Body of pancreas (tissue), 4 donors: Measurements from ENCODE around the gene NDUFV3. TPM values are rescaled to one million over a fixed set of nuclear protein-coding genes. Genes with fewer than 3 reads are reported as not detected.
"Not testable (repeated sequence)": the region's sequence is repeated elsewhere in the genome, so short reads cannot be mapped to it uniquely, and the experiment has no call there.

Experiments
- ATAC-seq: fragments of 150-250 bp; one replicate; pipeline ENCODE4 v1.9.1; 2016
- DNase-seq, 4 donors: peaks; one replicate each; pipeline ENCODE4 v3.0.0-alpha.2; 2019
- H3K27ac ChIP-seq, 4 donors: fragments of 200-600 bp; sonication (generic); 1 replicate in 3 of 4; 2 replicates in 1 of 4; pipeline versions ENCODE4 v1.5.1 to v1.6.1; 2016 to 2019; ENCODE audit warnings: mild to moderate bottlenecking in 1 of 4, mixed read lengths in 1 of 4, moderate library complexity in 1 of 4
- H3K27me3 ChIP-seq, 2 donors: fragments of 200-600 bp; sonication (generic); one replicate each; pipeline ENCODE4 v1.6.0; 2016; ENCODE audit warnings: mild to moderate bottlenecking in 1 of 2
- H3K36me3 ChIP-seq, 2 donors: fragments of 200-600 bp; sonication (generic); replicated peaks in 1 of 2; 2 replicates each; pipeline ENCODE4 v1.5.1; 2016; ENCODE audit warnings: low read depth in 2 of 2; ENCODE audit not compliant: insufficient read depth in 1 of 2
- H3K4me1 ChIP-seq: fragments of 200-600 bp; sonication (generic); one replicate; pipeline ENCODE4 v1.6.0; 2016
- H3K4me3 ChIP-seq, 2 donors: fragments of 200-600 bp; sonication (generic); 1 replicate in 1 of 2; 2 replicates in 1 of 2; pipeline ENCODE4 v1.5.1; 2016 to 2019
- H3K9me3 ChIP-seq, 3 donors: fragments of 200-600 bp; sonication (generic); 1 replicate in 2 of 3; 2 replicates in 1 of 3; pipeline ENCODE4 v1.5.1; 2016
- POLR2A ChIP-seq, 3 donors: fragments of 450-650 bp; IDR thresholded peaks; one replicate each; pipeline ENCODE4 v1.6.1; 2016; ENCODE audit warnings: antibody characterized with exemption in 3 of 3, mild to moderate bottlenecking in 2 of 3
- WGBS, 2 donors: methylation state at CpG; one replicate each; pipeline ENCODE4 v1.1.5; 2017; 5-methylcytosine and 5-hydroxymethylcytosine counted together
- intact Hi-C: fragments of 100-400 bp; cut with DNase I; formaldehyde crosslinking; loops from one replicate; pipeline ENCODE4 v1.15.1; 2023
- total RNA-seq, 2 donors: library from RNA; depleted of rRNA; stranded (reverse); fragments of >200 nt; gene quantifications; one replicate each; pipeline ENCODE4 v1.1.0, GENCODE V29; 2016
- TF ChIP-seq, protein P1 (sequence below), 7 experiments: fragments of 450-650 bp in 4 of 7; fragments of 200-600 bp in 3 of 7; sonication (generic) in 3 of 7; IDR thresholded peaks; one replicate each; pipeline ENCODE4 v1.5.1; 2016 to 2019; ENCODE audit warnings: antibody characterized with exemption in 7 of 7

The NDUFV3 gene
- total RNA-seq, 2 donors from 2014 or later: 42.3 to 55.0 TPM

DNA sequence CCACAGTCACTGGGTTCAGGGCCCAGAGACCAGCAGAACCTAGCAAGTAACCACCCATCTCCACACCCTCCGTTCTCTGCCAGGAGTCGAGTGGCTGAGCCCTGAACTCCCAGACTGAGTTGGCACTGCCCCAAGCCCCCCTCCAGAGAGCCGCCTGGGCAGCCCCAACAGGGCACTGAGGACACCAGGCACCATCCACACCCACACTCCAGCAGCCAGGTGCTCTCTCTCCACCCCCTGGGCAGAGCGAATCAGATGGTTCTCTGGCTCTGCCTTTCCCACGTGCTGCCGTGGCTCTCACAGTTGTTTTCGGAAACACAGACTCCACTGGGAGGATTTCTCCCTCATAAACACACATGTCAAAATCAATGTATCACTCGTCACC lies 27.3 kb upstream of the NDUFV3 start:
- no peak for ATAC-seq
- Histone ChIP-seq H3K27me3 (no peaks in the 10 kb centered on the region), H3K4me3 (no peak overlapping the region), H3K36me3 (peaks cover 7 to 17% of the 10 kb centered on the region in 2 donors), H3K9me3 (no peaks in the 10 kb centered on the region), H3K27ac (no peak overlapping the region), H3K4me1 (no peaks in the 10 kb centered on the region)
- intact Hi-C loops: no loop called here
- WGBS, 2 donors: 67 to 71% methylated on average over 6 to 8 of the region's 8 CpGs
- TF ChIP-seq, protein P1, sequence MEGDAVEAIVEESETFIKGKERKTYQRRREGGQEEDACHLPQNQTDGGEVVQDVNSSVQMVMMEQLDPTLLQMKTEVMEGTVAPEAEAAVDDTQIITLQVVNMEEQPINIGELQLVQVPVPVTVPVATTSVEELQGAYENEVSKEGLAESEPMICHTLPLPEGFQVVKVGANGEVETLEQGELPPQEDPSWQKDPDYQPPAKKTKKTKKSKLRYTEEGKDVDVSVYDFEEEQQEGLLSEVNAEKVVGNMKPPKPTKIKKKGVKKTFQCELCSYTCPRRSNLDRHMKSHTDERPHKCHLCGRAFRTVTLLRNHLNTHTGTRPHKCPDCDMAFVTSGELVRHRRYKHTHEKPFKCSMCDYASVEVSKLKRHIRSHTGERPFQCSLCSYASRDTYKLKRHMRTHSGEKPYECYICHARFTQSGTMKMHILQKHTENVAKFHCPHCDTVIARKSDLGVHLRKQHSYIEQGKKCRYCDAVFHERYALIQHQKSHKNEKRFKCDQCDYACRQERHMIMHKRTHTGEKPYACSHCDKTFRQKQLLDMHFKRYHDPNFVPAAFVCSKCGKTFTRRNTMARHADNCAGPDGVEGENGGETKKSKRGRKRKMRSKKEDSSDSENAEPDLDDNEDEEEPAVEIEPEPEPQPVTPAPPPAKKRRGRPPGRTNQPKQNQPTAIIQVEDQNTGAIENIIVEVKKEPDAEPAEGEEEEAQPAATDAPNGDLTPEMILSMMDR (IDR thresholded peaks at IDR 0.05): no peak
- TF ChIP-seq POLR2A (IDR thresholded peaks at IDR 0.05): no peak
- DNase-seq: no peak

DNA sequence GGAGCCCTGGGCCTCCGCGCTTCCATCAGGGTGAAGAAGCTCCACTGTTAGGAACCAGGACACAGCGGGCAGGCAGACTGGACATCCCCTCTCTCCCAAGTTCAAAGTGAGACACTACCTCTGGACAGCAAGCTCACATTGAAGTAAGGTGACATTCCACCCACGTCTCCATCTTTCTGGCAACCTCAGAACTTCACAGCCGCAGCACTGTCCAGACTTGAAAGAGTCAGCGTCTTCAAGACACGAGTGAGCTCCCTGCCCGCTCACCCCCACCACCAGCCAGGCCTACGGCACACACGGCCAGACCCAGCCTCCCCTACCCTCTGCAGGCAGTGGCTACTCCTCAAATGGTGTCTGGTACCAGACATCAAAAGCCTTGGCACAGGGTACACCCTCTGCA lies 24.9 kb upstream of the NDUFV3 start:
- 82 to 92% methylated on average over 10 of the region's 10 CpGs for WGBS, 2 donors
- DNase-seq (no peak), ATAC-seq (no peak)
- TF ChIP-seq, protein P1 (IDR thresholded peaks at IDR 0.05): no peak
- TF ChIP-seq POLR2A (IDR thresholded peaks at IDR 0.05): no peak
- H3K9me3 ChIP-seq: no peaks in the 10 kb centered on the region
- no peaks in the 10 kb centered on the region for H3K4me1 ChIP-seq
- no peak overlapping the region for H3K27ac ChIP-seq
- intact Hi-C loops: no loop called here
- H3K27me3 ChIP-seq: no peaks in the 10 kb centered on the region
- H3K36me3 ChIP-seq: peaks cover 14 to 31% of the 10 kb centered on the region in 2 donors
- no peak overlapping the region for H3K4me3 ChIP-seq

DNA sequence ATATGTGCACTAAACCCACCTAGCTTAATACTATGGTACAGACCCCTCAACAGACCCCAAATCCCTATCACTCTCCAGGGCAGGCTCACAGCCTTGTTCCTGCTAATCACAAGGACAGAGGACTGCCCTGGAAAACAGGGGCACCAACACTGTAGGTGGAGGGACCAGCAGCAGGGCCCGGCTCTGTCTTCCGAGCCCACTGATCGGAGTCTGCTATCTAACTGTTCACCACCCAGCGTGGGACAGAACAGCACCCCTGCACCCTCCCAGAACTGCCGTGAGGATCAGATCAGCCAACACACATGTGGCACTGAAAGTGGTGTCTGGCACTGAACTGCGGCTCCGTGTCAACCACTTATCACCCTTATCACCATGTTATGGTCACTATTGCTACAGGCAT lies 20.0 kb upstream of the NDUFV3 start:
- H3K27ac ChIP-seq: no peak overlapping the region
- TF ChIP-seq, protein P1 (IDR thresholded peaks at IDR 0.05): no peak
- TF ChIP-seq POLR2A (IDR thresholded peaks at IDR 0.05): no peak
- no peak overlapping the region for H3K4me3 ChIP-seq
- no peak for DNase-seq
- intact Hi-C loops: no loop called here
- H3K4me1 ChIP-seq: peaks cover 8% of the 10 kb centered on the region
- H3K36me3 ChIP-seq: peaks cover 19 to 35% of the 10 kb centered on the region in 2 donors
- ATAC-seq: no peak
- WGBS, 2 donors: 67 to 88% methylated on average over 3 to 7 of the region's 7 CpGs
- no peaks in the 10 kb centered on the region for H3K27me3 ChIP-seq
- no peaks in the 10 kb centered on the region for H3K9me3 ChIP-seq

- ATAC-seq, H3K27me3 ChIP-seq, H3K4me3 ChIP-seq, DNase-seq, intact Hi-C loops, H3K9me3 ChIP-seq, H3K27ac ChIP-seq: not testable (repeated sequence)
- Histone ChIP-seq H3K4me1 (peaks cover 21% of the 10 kb centered on the region), H3K36me3 (peaks cover 11 to 27% of the 10 kb centered on the region in 2 donors)
- WGBS, 2 donors: 93 to 98% methylated on average over 9 to 10 of the region's 10 CpGs
These were observed 17.3 kb upstream of the NDUFV3 start for GRCh38 chr21:42875811-42876210.

DNA sequence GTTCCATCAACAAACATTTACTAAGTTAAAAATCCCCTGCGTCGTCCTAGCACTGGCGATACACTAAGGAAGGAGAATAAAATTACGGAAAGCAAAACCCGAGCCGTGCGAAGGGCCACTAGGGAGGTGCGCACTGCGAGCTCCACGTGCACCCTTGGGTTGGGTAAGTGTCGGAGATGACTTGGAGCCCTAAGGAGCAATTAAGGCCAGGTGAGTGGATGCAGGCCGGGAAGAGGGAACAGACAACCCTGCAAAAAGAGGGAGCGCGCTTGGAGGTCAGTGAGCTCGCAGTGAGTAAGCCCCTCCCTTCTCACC lies 14.5 kb upstream of the NDUFV3 start:
- H3K27ac ChIP-seq: peak overlapping the region; percentile 13 to 91 (median 82)
- H3K4me3 ChIP-seq: peak overlapping the region; percentile 61 to 99
- H3K4me1 ChIP-seq: peaks cover 21% of the 10 kb centered on the region
- TF ChIP-seq, protein P1 (IDR thresholded peaks at IDR 0.05): peak in 1 of 7 experiments; percentile 11
- no peak for TF ChIP-seq POLR2A (IDR thresholded peaks at IDR 0.05)
- WGBS, 2 donors: 0 to 1% methylated on average over 14 to 15 of the region's 15 CpGs
- intact Hi-C loops: no loop called here
- H3K27me3 ChIP-seq: no peaks in the 10 kb centered on the region
- DNase-seq (no peak), ATAC-seq (peak; percentile 27)
- H3K36me3 ChIP-seq: peaks cover under 1 to 4% of the 10 kb centered on the region in 2 donors
- H3K9me3 ChIP-seq: no peaks in the 10 kb centered on the region
